AG04449 (cell line): ENCODE data around the gene RHOH.

Source experiments
- CTCF ChIA-PET: fragments of 350-600 bp; formaldehyde crosslinking; extraction: SDS; loops from one replicate; lab custom pipeline; 2021; ENCODE audit warnings: antibody characterized with exemption; lab: Yijun Ruan, JAX
- POLR2A ChIA-PET: fragments of 400-600, 350-600 bp; formaldehyde crosslinking; extraction: SDS; loops from one replicate; lab custom pipeline; 2020; ENCODE audit warnings: antibody characterized with exemption, inconsistent platforms; lab: Yijun Ruan, JAX
- DNase-seq: peaks from one replicate; pipeline ENCODE4 v3.0.0-alpha.2; 2010; ENCODE audit warnings: low read depth, low spot score
- H3K4me3 ChIP-seq: 2 replicates; pipeline ENCODE4 v1.5.1; 2011; ENCODE audit warnings: low read depth, mild to moderate bottlenecking, control low read depth, low read length
- TF ChIP-seq, protein P1 (sequence below): IDR thresholded peaks from one replicate; pipeline ENCODE4 v1.5.1; 2011; ENCODE audit warnings: mild to moderate bottlenecking, moderate library complexity, low read length, control low read depth, inconsistent platforms; ENCODE audit not compliant: insufficient read depth; ENCODE audit errors: missing control alignments

Gene RHOH

DNA sequence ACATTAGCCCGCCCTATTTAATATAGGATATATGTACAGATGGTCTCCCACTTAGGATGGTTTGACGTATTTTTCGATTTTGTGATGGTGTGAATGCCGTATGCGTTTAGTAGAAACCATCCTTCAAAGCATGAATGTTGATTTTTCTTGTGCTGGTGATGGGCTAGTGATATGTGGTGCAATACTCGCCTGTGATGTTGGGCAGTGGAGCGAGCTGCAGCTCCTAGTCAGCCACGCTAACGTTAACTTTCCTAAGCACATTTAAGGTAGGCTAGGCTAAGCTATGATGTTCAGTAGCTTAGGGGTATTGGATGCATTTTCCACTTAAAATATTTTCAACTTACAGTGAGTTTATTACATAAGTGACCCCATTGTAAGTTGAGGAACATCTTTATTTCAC lies 36.6 kb upstream of the RHOH start:
- DNase-seq = no peak
- CTCF ChIA-PET = interaction anchor here (1.0 to 1.3 kb wide), 2 partner anchors 157 to 165 kb away, joined by 4 read pairs; no protein-coding TSS in a partner anchor
- POLR2A ChIA-PET = no interaction called here
- no peak overlapping the region for H3K4me3 ChIP-seq
- TF ChIP-seq, protein P1, sequence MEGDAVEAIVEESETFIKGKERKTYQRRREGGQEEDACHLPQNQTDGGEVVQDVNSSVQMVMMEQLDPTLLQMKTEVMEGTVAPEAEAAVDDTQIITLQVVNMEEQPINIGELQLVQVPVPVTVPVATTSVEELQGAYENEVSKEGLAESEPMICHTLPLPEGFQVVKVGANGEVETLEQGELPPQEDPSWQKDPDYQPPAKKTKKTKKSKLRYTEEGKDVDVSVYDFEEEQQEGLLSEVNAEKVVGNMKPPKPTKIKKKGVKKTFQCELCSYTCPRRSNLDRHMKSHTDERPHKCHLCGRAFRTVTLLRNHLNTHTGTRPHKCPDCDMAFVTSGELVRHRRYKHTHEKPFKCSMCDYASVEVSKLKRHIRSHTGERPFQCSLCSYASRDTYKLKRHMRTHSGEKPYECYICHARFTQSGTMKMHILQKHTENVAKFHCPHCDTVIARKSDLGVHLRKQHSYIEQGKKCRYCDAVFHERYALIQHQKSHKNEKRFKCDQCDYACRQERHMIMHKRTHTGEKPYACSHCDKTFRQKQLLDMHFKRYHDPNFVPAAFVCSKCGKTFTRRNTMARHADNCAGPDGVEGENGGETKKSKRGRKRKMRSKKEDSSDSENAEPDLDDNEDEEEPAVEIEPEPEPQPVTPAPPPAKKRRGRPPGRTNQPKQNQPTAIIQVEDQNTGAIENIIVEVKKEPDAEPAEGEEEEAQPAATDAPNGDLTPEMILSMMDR = no peak

DNA sequence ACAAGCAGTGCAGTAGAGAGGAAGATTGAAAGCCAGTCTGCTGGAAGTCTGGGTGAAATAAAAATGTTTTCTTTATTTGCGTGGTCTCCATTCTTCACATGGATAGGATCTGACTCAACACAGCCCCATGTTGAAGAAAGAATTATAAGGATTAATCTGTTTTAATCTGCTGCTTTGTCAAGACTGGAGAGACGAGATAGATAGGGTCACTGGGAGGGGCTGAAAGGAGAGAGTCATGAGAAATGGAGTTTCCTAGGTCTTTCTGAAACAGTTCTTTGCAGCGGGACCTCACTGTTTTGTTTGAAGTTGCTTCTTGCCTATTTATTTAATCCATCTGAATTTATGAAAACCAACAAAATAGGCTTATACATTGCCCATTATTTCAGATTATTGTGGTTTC lies 32.4 kb upstream of the RHOH start:
- no peak for DNase-seq
- CTCF ChIA-PET = interaction anchor here (1.9 kb wide), 1 partner anchor 153 kb away, joined by 4 read pairs; no protein-coding TSS in a partner anchor
- H3K4me3 ChIP-seq = no peak overlapping the region
- POLR2A ChIA-PET = no interaction called here
- TF ChIP-seq, protein P1 = no peak

DNA sequence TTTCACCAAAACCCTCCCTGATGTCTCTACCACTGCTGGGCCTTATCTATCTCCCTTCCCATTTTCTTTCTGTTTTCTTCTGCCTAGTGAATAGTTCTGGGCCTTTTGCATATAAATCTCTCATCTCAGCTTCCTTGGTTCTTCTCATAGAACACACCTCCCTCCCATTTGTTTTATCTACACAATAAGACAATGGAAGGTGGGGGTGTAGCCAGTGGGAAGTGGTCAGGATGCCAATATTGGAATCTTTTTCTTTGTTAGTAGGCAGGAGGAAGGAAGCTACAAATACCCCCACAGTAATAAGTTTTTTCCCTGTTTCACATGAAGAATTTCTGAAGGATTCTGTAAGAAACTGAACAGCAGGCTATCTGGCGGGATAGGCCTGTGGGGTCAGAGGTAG lies 30.9 kb upstream of the RHOH start:
- ChIA-PET CTCF (interaction anchor here (1.1 to 1.9 kb wide), 2 partner anchors 16 to 151 kb away, joined by 3 to 4 read pairs; no protein-coding TSS in a partner anchor), POLR2A (no interaction called here)
- DNase-seq = no peak
- TF ChIP-seq, protein P1 = no peak
- no peak overlapping the region for H3K4me3 ChIP-seq

DNA sequence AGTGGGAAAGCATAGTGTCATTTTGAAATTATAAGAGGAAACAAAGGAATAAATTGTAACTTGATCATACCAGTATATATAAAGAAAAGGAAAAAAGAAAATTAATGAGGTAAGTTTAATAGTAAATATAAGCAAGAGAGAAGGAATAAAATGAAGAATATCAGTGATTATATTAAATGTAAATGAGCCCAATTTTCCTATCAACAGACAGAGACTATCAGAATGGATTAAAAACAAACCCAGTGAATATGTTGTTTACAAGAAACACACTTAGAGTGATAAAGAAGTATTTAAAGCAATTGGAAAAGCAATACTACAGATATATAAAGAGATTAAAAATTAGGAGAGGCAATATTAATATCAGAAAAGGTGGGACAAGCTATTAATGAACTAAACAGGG lies 28.8 kb upstream of the RHOH start:
- CTCF ChIA-PET = no interaction called here
- POLR2A ChIA-PET = no interaction called here
- no peak for DNase-seq
- no peak overlapping the region for H3K4me3 ChIP-seq
- TF ChIP-seq, protein P1 = no peak

DNA sequence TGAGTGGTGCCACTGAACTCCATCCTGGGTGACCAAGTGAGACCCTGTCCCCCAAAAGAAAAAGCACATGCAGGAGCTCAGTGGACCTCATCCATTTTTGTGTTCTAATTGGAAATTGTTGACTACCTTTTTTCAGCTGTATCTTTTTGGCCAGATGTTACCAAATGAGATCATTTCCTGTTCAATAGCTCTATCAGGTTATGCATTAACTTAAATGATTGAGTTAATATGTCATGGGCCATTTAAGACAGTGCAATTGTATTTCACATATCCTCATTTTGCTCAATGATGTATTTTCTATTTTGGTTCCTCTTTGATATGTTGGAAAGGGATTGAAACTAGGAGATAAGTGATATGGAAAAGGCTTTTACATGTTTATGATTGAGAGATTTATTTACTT lies 26.2 kb upstream of the RHOH start:
- TF ChIP-seq, protein P1 = no peak
- CTCF ChIA-PET = interaction anchor here (1.4 kb wide), 1 partner anchor 21 kb away, joined by 3 read pairs; no protein-coding TSS in a partner anchor
- no peak overlapping the region for H3K4me3 ChIP-seq
- POLR2A ChIA-PET = no interaction called here
- DNase-seq = no peak

DNA sequence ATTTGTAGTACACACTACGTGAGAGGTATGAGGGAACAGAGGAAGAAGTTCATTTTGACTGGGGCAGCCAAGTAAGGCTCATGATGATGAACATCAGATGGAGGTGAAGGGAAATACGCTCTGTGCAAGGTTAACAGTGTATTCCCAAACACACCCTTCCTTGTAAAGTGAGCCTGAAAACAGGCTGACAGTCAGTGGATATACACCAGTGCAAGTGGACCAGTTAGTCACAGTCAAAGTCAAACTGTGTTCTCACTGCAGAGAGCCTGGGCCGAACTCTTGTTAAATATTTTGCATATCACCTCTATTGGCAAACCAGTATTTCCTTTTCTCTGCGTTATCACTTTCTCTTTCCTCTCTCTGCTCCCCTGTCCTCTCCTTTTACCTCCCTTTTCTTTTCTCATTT lies 23.4 kb upstream of the RHOH start:
- ChIA-PET POLR2A (no interaction called here), CTCF (no interaction called here)
- TF ChIP-seq, protein P1 = no peak
- no peak for DNase-seq
- no peak overlapping the region for H3K4me3 ChIP-seq
